GM19240 (cell line): Measurements from ENCODE around the gene PMVK.

Experiments used
- DNase-seq: peaks from one replicate; pipeline ENCODE4 v3.0.0; 2011; ENCODE audit warnings: low spot score; ENCODE audit not compliant: insufficient read length

The PMVK gene

GRCh38 chr1:154881820-154882535, 54.5 kb downstream of the PMVK start:
- DNase-seq = no peak

GRCh38 chr1:154880671-154881070, 55.8 kb downstream of the PMVK start:
- no peak for DNase-seq

GRCh38 chr1:154879038-154879421, 57.5 kb downstream of the PMVK start:
- DNase-seq = no peak

GRCh38 chr1:154878371-154879037, 58.0 kb downstream of the PMVK start:
- no peak for DNase-seq

- DNase-seq = no peak
Measured at GRCh38 chr1:154877370-154877974, 59.0 kb downstream of the PMVK start.

GRCh38 chr1:154876842-154877369, 59.6 kb downstream of the PMVK start:
- DNase-seq = no peak
